HT-29 (cell line): ENCODE results near the gene LRIG1. TPM values are rescaled to one million over a fixed set of nuclear protein-coding genes. Genes with fewer than 3 reads are reported as not detected.

Experiments
- DNase-seq: peaks from one replicate; pipeline ENCODE4 v3.0.0-alpha.2; 2015; ENCODE audit warnings: low spot score
- total RNA-seq: library from RNA; depleted of rRNA; stranded (reverse); fragments of >200 nt; shearing (Covaris generic); gene quantifications from 2 replicates; pipeline ENCODE4 v1.2.3, GENCODE V29; 2014

Gene LRIG1
- total RNA-seq, 1 experiment from 2014 or later = 24.0 TPM

DNA sequence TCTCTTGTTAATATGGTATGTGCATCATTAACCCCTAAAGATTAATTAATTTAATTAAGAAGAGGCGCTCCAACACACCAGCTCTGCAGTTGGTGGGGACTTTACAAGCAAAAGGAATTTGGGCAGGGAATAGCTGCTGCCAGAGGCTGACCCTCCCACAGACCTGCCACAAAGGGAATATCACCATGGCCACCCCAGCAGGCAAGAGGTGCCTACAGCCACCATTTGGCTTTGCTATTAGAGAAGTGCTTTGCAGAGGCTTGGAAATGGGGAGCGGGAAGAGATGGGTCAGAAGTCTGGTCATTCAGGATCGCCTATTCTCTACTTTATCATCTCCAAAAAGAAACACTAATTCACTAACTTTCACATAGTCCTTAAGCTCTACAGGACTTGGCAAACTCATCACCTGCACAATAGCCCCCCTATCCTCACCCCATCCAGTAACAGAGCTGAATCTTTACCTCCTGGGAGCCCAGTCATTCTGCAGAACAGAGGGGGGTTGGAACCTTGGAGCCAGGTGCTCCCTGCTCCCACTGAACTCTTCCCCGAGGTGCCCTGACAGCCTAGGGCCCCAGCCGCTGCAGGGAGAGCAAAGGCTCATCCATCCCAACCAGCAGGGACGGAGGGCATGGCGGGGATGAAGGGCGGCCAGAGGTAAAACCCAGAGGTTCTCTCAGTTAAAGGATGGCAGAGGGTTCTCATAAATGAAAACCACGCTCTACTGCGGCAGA, 29.7 kb downstream of the LRIG1 start:
- DNase-seq = no peak

DNA sequence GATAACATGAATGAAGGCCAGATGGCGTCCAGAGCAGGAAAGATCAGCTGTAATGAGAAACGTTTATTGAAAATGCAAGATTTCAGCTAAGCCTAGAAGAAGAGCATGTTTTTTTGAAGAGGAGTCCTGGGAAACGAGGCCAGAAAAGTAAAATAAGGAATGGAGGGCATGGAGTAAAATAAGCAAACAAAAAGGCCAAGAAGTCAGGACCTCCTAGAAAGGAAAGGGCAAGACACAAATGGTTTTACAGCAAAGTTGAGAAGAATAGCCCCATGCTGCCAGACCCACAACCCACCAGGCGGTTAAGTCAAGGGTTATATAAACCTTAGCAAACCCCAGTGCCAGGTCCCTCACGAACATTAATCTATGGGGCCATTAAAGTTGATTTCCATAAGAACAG, 30.5 kb downstream of the LRIG1 start:
- no peak for DNase-seq

DNA sequence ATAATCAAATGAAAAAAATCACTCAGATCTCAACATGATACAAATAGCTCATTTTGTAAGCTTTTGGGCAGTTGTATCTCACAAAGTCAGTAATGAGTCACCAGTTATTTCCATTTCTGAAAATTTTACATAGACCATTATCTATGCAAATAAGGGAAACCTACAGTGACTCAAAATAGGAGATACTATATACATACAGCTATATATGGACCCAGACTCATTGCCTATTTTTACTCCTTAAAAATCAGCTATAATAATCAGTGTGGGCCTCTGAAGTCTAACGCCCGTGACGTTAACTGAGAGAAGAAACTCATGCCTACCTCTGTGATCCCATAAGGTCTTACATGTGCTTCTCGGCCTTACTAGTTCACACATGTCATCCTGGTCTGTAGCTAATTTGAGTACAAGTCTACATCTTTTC, 31.6 kb downstream of the LRIG1 start:
- DNase-seq = no peak

DNA sequence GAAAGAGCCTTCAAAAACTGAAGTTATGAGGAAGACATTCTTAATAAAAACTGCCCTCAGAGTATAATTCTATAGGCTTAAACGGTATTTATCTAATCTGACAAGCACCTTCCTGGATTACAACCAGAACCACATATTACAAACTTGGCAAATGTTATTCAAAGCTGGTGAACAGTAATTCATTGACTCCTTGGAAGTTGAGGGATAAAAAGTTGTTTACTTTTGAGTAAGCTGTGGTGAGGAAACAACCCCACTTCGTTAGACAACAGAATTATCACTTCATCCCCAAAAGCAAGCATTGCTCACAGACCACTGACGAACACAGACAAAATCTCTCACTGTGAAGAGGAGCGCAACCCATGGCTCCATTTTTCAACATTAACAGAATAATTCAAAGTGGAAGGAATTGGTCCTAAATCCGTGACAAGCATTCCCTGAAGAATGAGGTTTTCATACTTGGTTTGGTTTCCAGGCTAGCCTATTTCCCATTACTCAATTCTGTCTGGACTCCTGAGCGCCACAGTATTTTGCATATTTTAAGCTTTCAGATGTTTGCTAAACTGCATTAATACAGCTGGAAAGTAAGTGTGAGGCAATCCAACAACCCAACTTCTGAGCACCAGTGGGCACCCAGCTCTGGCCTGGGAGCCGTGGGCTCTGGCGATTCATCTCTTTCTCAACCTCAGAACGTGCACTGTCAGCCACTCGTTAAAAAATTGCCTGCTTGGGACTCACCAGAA, 32.7 kb downstream of the LRIG1 start:
- DNase-seq = no peak

- no peak for DNase-seq
Observed at GRCh38 chr3:66466606-66467270, 34.1 kb downstream of the LRIG1 start.

- no peak for DNase-seq
Observed at GRCh38 chr3:66465587-66465986, 35.2 kb downstream of the LRIG1 start.

- DNase-seq = no peak
Observed at GRCh38 chr3:66465034-66465433, 35.8 kb downstream of the LRIG1 start.

DNA sequence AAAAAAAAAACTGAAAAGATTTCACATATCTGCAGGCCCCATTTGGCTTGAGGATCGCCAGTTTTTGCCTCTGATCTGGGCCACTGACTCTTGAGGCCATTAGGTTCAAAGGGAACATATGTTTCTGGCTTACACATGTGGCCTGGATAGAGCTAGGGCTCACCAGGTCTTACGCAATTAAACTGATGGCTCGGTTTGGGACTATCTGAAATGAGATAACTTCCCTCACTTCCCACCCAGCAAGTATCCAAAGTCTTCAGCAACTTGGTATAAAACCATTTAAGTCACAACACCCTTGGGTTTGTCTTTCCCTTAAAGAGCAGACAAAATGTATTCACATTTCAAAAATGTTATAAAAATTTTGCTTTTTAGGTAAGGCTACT, 36.3 kb downstream of the LRIG1 start:
- no peak for DNase-seq

DNA sequence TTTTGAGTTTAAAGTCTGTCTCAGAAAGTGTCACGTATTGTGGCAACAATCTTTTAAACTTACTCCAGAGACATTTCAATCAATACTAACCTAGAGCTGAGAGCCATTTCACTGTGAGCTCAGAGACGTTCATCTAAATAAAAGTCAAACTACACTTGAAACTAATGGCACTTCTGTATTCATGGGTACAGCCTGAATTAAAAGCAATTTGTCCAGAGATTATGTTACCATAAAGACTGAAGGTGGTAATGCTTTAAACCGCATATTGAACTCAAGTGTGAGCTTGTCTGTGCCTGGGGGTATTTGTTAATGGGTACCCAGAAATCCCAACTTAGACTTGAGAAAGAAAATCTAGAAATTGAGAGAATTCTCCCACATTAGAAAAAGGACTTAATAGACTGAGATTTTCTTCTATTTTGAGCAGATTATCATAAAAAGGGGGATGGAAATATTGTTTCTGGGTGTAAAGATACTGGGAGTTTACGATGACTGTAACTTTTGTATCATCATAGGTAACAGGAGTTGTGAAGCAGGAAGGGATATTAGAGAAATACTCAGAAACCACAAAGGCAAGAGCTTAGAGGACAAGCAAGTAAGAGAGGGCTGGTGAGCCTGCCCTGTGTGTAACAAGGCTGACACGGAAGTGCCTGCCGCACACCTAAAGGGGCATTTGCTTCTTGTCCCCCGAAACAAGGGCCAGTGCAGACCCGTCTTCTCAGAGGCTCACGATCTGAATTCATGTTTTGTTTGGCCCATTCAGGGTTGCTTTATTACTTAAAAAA, 36.9 kb downstream of the LRIG1 start:
- no peak for DNase-seq

- DNase-seq = no peak
Observed at GRCh38 chr3:66463054-66463631, 37.7 kb downstream of the LRIG1 start.

- DNase-seq = no peak
Observed at GRCh38 chr3:66457252-66457651, 43.6 kb downstream of the LRIG1 start.

GRCh38 chr3:66456711-66457173, 44.1 kb downstream of the LRIG1 start:
- DNase-seq = no peak

DNA sequence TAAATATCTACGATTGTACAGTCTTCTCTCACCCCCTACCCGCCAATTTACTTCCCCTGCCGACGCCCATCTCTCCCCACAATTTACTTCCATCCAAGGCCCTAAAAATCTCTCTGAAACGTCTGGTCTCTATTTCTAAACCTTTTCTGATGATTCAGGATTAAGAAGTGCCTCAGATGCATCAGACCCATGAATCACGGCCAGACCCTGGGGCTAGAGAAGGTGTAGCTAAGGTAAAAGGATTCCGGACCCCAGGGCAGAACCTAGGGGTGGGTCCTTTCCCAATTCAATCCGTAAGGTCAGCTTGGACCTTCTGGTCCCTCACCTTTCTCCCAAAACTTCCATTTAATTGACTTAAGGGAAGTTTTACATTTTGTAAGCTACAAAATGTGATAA, 46.4 kb downstream of the LRIG1 start:
- DNase-seq = no peak

DNA sequence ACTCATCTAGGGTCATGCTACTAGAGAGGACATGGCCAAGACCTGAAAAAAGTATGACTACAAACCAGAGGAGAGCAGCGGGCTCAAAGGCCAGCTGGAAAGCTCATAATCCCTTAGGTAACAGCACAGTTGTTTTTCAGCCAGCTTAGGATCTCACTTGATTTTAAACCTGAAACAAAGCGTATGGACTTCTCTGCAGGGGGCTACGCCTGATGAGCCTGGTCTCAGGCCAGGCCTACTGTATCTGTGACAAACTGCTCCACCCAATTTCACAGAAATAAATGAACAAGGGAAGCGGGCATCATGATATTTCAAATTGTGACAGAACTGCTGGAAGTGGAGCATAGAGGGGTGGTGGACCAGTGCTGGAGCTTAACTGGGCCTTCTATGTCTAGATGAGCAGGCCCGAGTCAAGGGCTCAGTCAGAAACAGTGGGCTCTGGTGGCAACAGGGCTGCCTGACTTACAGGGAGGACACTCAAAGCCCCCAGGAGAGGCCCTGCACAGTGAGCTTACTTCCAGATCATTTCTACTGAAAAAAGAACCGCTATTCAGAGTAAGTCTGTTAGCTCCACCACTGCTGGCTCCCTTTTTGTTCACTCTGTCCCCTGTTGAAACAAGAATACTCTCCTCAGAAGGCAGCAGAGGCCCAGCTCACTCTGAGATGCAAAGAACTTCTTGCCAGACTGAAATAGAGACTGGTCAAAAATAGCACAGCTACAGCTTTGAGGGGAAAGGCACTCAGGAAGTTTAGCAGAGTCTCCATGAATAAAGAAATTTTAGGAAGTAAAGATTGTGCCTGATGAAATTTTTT, 47.0 kb downstream of the LRIG1 start:
- no peak for DNase-seq

- DNase-seq = no peak
Observed at GRCh38 chr3:66452303-66453011, 48.4 kb downstream of the LRIG1 start.

DNA sequence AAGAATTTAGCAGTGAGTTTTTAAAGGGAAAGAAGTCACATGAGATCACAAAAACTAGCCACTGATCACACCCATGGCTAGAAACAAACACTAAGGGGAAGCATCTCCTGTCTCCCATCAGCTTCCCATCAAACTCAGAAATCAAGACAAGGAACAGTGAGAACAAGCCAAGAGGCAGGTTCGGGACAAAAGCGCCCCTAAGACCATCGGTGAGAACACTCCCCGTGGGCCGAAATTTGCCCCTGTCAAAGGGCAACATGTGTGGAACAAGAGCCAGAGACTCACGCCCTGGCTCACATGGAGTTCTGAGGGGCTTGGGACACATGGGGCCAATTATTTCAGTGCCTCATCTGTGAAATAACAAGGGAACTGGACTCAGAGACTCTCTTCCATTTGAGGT, 49.1 kb downstream of the LRIG1 start:
- no peak for DNase-seq

- peak; percentile 19 for DNase-seq
Observed at GRCh38 chr3:66450390-66451022, 50.3 kb downstream of the LRIG1 start.

DNA sequence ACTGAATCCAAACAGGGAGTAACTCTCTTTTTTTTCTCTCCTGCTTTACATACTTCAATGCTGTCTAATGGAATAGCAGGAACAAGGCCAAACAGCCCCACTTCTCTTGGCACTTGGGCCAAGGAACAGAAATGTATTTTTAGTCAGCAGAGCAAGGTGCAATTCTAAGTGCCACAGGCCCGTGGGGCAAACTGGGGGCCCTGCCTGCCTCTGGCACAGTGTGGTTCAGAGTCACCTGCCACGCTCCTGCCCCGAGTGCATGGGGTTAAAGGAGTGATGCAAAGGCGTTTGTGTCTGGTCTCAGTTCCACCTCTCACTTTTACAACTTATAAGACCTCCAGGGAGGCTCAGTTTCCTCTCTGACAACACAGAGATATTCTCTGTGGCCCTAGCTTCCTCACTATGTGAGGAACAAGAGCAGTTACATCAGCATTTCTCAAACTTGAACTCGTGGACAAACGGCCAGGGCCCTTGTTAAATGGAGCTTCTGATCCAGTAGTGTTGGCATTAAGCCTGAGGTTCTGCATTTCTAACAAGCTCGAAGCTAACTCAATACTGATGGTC, 51.3 kb downstream of the LRIG1 start:
- DNase-seq = no peak

- no peak for DNase-seq
Observed at GRCh38 chr3:66444146-66444644, 56.6 kb downstream of the LRIG1 start.
